NCI-H510A treated with DMSO at 0.1 percent for 48 hours (cell line): ENCODE data around the gene REM1.

Experiments used
- DNase-seq: peaks from one replicate; lab custom pipeline; 2025; lab: John Stamatoyannopoulos, UW

REM1 gene

DNA sequence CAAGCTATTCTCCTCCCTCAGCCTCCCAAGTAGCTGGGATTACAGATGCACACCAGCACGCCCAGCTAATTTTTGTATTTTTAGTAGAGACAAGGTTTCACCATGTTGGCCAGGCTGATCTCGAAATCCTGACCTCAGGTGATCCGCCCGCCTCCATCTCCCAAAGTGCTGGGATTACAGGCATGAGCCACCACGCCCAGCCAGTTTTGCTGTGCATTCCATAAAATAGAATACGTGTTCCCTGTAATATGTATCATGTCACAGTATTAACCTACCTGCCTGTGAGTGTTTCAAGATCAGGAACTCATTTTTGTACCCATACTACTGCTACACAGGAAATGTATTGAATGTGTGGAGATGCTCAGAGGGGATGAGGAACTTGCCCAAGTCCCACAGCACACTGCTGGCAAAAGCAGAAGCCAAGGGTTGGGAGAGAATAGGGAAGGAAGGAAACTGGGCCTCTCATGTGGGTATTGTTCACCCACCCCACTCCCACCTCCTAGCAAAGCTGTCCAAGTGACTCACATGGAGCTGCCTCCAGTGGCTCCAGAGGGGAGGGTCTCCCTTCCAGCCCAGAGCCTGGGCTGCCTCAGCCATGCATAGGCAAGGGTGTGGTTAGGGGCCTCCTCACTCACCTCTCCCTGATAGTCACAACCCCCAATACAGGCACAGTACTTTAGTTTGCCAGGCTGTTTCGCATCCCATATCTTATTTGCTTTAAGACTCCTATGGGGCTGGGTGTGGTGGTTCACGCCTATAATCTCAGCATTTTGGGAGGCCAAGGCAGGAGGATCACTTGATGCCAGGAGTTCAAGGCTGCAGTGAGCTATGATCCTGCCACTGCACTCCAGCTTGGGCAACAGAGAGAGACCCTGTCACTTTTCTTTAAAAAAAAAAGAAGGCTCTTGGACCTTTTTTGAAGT is 48.5 kb downstream of the REM1 start:
- no peak for DNase-seq

DNA sequence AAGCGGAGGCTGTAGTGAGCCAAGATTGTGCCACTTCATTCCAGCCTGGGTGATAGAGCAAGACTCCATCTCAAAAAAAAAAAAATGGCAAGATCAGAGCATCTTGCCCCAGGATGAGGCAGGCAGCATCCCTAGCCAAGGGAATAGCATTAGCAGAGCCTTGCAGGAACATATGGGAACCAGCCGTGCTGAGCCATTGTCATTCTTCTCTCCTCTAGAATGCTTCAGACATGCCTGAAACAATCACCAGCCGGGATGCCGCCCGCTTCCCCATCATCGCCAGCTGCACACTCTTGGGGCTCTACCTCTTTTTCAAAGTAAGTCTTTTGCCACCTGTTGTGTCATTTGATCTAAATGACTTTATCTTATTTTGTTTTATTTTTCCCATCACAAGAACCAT is 52.2 kb downstream of the REM1 start:
- no peak for DNase-seq
